Smooth muscle cell of the pulmonary artery (primary cell): Measurements from ENCODE around the gene FBXO42. TPM values are rescaled to one million over a fixed set of nuclear protein-coding genes. Genes with fewer than 3 reads are reported as not detected.

Experiments
- total RNA-seq: library from RNA; depleted of rRNA; stranded (reverse); fragments of >200 nt; gene quantifications from 2 replicates; pipeline ENCODE4 v1.2.3, GENCODE V29; 2014

FBXO42 gene
- total RNA-seq = 17.8 and 18.1 TPM in 2 replicates

DNA sequence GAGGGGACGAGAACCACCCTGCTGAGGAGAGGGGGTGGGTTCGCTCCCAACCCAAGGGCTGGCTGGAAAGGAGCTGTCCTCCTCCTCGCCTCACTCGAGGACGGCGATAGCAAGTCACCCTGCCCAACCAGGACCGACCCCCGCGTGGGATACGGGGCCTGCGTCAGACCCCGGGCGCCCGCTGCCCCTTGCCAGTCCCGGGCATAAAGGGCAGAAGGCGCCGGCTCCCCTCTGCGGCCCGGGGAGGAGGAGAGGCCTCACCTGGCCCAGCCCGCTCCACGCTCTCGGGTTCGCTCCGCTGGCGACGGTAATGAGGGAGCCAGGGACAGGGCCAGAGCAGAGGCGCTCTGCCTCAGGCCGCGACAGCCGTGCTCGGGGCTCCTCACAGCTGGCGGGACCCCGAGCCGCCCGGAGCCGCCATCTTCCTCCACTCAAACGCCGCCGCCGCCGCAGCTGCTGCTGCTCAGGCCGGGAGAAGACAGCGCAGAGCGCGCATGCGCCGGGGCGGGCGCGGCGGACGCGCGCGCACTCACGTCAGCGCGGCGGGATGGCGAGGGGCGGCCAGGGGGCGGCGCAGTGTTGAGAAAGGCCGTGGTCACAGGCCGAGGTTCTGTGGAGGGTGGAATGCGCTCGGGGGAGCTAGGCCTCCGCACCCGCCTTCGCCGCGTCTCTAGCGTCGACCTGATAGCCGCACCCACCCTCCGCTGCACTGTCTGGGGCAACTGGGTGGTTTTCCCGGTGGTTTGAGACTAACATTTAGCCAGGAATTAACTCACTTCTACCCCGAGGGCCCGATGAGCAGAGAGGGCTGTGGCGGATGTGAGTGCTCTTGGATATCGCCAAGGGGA lies at the start of gene FBXO42:
FBXO42 (minus strand) TSS at position 487 of the 848 bp plus-strand sequence. CDS start 37,062 bp downstream, outside the sequence.

DNA sequence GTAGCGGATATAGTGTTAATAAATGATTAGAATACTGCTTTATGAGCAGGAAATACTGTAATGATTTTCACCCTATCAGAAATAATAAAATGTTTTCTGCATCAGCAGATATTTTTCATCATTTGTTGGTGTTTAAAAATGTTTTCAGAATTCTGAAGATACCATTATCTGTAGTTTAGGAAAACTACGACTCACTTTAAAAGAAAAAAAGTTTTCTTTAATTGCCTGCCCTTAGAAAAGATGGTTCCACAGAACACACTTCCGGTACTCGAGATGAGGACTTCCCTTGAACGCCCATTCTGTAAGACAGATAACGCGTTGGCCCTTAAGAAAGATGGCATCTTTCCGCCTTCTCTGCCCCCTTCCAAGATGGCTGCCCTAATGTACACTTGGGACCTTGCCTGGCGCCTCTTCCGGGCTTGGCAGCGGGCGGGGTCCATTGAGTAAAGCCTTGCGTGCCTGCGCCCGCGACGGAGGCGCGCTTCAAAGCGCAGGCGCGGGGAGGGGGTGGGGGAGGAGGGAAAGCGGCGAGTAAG lies 14.5 kb upstream of the FBXO42 start, which contains the start of gene SZRD1:
SZRD1 (plus strand) TSS at position 521 of the 536 bp plus-strand sequence. CDS start 16 bp downstream, outside the sequence.

DNA sequence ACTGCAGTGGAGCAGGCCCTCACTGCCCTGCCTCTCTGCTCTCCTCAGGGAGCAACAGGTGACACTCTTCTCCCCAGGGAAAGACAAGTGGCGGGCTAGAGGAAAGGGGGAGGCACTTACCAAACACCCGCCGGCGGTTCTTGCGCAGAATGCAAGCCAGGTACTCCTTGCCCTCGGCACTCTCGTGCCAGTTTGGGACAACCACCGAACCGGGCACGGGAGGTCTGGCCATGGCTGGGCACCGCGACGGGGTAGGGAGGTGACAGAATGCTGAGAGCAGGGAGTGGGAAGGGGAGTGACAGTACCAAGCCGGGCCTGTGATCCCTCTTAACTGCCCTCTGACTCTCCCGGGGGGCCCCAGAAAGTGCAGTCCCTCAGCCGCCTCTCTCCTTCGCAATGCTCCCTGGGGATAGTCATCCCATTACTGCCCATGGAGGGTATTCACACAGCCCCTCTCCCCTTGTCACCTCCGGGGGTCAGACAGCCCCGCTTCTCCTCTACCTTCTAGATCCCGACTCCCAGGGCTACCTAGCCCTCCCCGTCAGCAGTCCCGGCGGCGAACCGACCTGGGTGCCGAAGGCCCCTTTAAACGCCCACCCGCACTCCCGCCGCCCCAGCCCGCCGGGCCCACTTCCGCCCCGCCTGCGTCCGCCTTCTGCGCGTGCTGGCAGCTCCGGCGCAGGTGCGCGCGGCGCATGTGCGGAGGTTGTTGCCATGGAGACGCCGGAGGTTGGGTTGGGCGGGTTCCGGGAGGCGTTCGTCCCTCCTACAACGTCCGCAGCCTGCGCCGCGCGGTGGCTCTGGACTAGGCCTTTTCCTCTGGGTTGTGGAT lies 115.6 kb downstream of the FBXO42 start, which contains the start of gene CPLANE2:
CPLANE2 (minus strand) TSS at position 673 of the 832 bp plus-strand sequence; CDS start at position 232, 441 bp downstream.

DNA sequence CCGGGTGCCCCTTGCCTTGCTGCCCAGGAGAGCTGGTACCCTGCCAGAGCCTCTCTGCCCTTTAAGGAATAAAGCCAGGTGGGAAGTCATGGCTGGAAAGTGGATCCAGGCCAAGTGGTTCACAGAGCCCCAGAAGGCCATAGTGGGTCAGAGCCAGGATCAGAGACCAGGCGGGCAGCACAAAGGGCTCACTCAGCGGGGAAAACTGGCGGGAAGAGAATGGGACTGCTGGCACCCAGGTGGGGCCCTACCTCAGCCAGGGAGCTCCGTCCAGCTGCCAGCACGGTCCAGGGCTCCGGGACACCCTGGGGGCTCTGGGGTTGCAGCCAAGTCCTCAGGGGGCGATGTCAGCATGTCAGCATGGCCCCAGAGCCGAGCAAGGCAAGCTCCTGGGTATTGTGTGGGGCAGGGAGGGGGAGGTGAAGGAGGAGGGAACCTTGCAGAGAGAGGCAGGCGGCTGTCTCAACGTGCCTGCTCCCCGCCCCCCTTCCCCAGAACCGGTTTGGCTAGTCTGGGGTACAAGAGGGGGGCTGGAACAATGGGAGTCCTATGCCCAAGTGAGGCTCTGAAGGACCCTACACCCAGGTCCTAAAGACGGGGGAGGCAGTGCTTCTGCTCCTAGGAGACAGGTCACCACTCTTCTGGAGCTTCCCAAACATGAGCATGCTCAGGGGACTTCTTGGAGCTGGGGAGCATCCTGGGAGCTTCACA lies 139.9 kb downstream of the FBXO42 start, which contains the start of gene ARHGEF19:
ARHGEF19 (minus strand) TSS at position 402 of the 711 bp plus-strand sequence. CDS start 3,598 bp downstream, outside the sequence.

Other genes starting within 250 kb of the FBXO42 start
- 34.7 and 76.8 TPM in 2 replicates for gene EPHA2, start 196.4 kb downstream of the FBXO42 start, total RNA-seq
- gene ARHGEF19, start 139.8 kb downstream of the FBXO42 start, total RNA-seq = 5.1 and 8.1 TPM in 2 replicates
- 12.4 and 19.1 TPM in 2 replicates for gene CPLANE2, start 115.3 kb downstream of the FBXO42 start, total RNA-seq
- gene SZRD1, start 14.8 kb upstream of the FBXO42 start, total RNA-seq = 47.6 and 53.4 TPM in 2 replicates
- not detected in 2 replicates for gene SPATA21, start 84.9 kb upstream of the FBXO42 start, total RNA-seq
- 78.7 and 87.7 TPM in 2 replicates for gene NECAP2, start 88.2 kb upstream of the FBXO42 start, total RNA-seq
- under 0.01 TPM in 2 replicates for gene RNU1-1, start 161.8 kb upstream of the FBXO42 start, total RNA-seq